Effector memory CD4-positive, alpha-beta T cell (primary cell): ENCODE data around the gene KATNBL1.

Source experiments
- DNase-seq, 3 donors: peaks; one replicate each; pipeline ENCODE4 v3.0.0-alpha.2; 2020
- H3K27ac ChIP-seq: 2 replicates; pipeline ENCODE4 v1.7.0; 2013; ENCODE audit warnings: mild to moderate bottlenecking, low read length, moderate library complexity; ENCODE audit not compliant: insufficient read depth, poor library complexity, severe bottlenecking
- H3K27me3 ChIP-seq: replicated peaks from 2 replicates; pipeline ENCODE4 v1.7.0; 2013; ENCODE audit warnings: mild to moderate bottlenecking, low read length; ENCODE audit not compliant: insufficient read depth, control insufficient read depth, poor library complexity, severe bottlenecking
- H3K36me3 ChIP-seq: 2 replicates; pipeline ENCODE4 v1.7.0; 2013; ENCODE audit warnings: mild to moderate bottlenecking, low read length, moderate library complexity; ENCODE audit not compliant: control insufficient read depth, insufficient read depth
- H3K4me1 ChIP-seq: 2 replicates; pipeline ENCODE4 v1.7.0; 2013; ENCODE audit warnings: low read length, mild to moderate bottlenecking; ENCODE audit not compliant: control insufficient read depth, insufficient read depth, poor library complexity, severe bottlenecking
- H3K4me3 ChIP-seq: 2 replicates; pipeline ENCODE4 v1.7.0; 2013; ENCODE audit warnings: low read length, low read depth, mild to moderate bottlenecking; ENCODE audit not compliant: insufficient read depth, poor library complexity, severe bottlenecking
- H3K9me3 ChIP-seq: 2 replicates; pipeline ENCODE4 v1.7.0; 2013; ENCODE audit warnings: mild to moderate bottlenecking, low read length, moderate library complexity; ENCODE audit not compliant: control insufficient read depth

Gene KATNBL1

GRCh38 chr15:34158355-34158754, 51.5 kb downstream of the KATNBL1 start:
- Histone ChIP-seq H3K27ac (no peak overlapping the region), H3K27me3 (no peaks in the 10 kb centered on the region), H3K4me1 (no peaks in the 10 kb centered on the region), H3K9me3 (peaks cover 23% of the 10 kb centered on the region), H3K4me3 (no peak overlapping the region), H3K36me3 (peaks cover 31% of the 10 kb centered on the region)
- no peak for DNase-seq

- peaks cover 25% of the 10 kb centered on the region for H3K36me3 ChIP-seq
Measured at GRCh38 chr15:34155859-34156258, 54.0 kb downstream of the KATNBL1 start.

GRCh38 chr15:34154725-34155204, 55.1 kb downstream of the KATNBL1 start:
- H3K4me3 ChIP-seq = no peak overlapping the region
- H3K27ac ChIP-seq = no peak overlapping the region
- H3K27me3 ChIP-seq = no peaks in the 10 kb centered on the region
- no peak for DNase-seq
- H3K4me1 ChIP-seq = no peaks in the 10 kb centered on the region
- peaks cover 16% of the 10 kb centered on the region for H3K9me3 ChIP-seq
- H3K36me3 ChIP-seq = peaks cover 25% of the 10 kb centered on the region

More at GRCh38 chr15:34155859-34156258, 54.0 kb downstream of the KATNBL1 start:
- peaks cover 16% of the 10 kb centered on the region for H3K9me3 ChIP-seq
- H3K4me3 ChIP-seq = no peak overlapping the region
- DNase-seq = no peak
- no peaks in the 10 kb centered on the region for H3K4me1 ChIP-seq
- H3K27ac ChIP-seq = no peak overlapping the region
- H3K27me3 ChIP-seq = no peaks in the 10 kb centered on the region

GRCh38 chr15:34147371-34148140, 62.3 kb downstream of the KATNBL1 start:
- Histone ChIP-seq H3K27ac (no peak overlapping the region), H3K27me3 (no peaks in the 10 kb centered on the region), H3K4me1 (no peaks in the 10 kb centered on the region), H3K36me3 (peaks cover 16% of the 10 kb centered on the region), H3K4me3 (no peak overlapping the region), H3K9me3 (no peaks in the 10 kb centered on the region)
- no peak for DNase-seq

- H3K27me3 ChIP-seq = no peaks in the 10 kb centered on the region
- no peaks in the 10 kb centered on the region for H3K4me1 ChIP-seq
- no peak overlapping the region for H3K27ac ChIP-seq
- no peak overlapping the region for H3K4me3 ChIP-seq
- no peaks in the 10 kb centered on the region for H3K9me3 ChIP-seq
- no peak for DNase-seq
- H3K36me3 ChIP-seq = no peaks in the 10 kb centered on the region
Measured at GRCh38 chr15:34133511-34133910, 76.4 kb downstream of the KATNBL1 start.

- no peaks in the 10 kb centered on the region for H3K4me1 ChIP-seq
- H3K4me3 ChIP-seq = no peak overlapping the region
- no peaks in the 10 kb centered on the region for H3K36me3 ChIP-seq
- no peaks in the 10 kb centered on the region for H3K9me3 ChIP-seq
- H3K27me3 ChIP-seq = no peaks in the 10 kb centered on the region
- no peak for DNase-seq
- no peak overlapping the region for H3K27ac ChIP-seq
Measured at GRCh38 chr15:34132881-34133280, 77.0 kb downstream of the KATNBL1 start.

- no peaks in the 10 kb centered on the region for H3K9me3 ChIP-seq
- H3K27ac ChIP-seq = no peak overlapping the region
- H3K36me3 ChIP-seq = no peaks in the 10 kb centered on the region
- H3K4me3 ChIP-seq = no peak overlapping the region
- no peak for DNase-seq
- H3K27me3 ChIP-seq = no peaks in the 10 kb centered on the region
- H3K4me1 ChIP-seq = no peaks in the 10 kb centered on the region
Measured at GRCh38 chr15:34128898-34129297, 81.0 kb downstream of the KATNBL1 start.

GRCh38 chr15:34126522-34126921, 83.4 kb downstream of the KATNBL1 start:
- no peaks in the 10 kb centered on the region for H3K36me3 ChIP-seq
- H3K9me3 ChIP-seq = no peaks in the 10 kb centered on the region
- no peak overlapping the region for H3K27ac ChIP-seq
- DNase-seq = no peak
- H3K4me3 ChIP-seq = no peak overlapping the region
- no peaks in the 10 kb centered on the region for H3K27me3 ChIP-seq
- H3K4me1 ChIP-seq = no peaks in the 10 kb centered on the region

GRCh38 chr15:34125945-34126344, 84.0 kb downstream of the KATNBL1 start:
- no peak overlapping the region for H3K27ac ChIP-seq
- no peak overlapping the region for H3K4me3 ChIP-seq
- no peaks in the 10 kb centered on the region for H3K36me3 ChIP-seq
- no peaks in the 10 kb centered on the region for H3K9me3 ChIP-seq
- H3K4me1 ChIP-seq = no peaks in the 10 kb centered on the region
- no peaks in the 10 kb centered on the region for H3K27me3 ChIP-seq
- DNase-seq = no peak

- Histone ChIP-seq H3K4me1 (no peaks in the 10 kb centered on the region), H3K36me3 (no peaks in the 10 kb centered on the region), H3K4me3 (no peak overlapping the region), H3K27ac (no peak overlapping the region), H3K9me3 (no peaks in the 10 kb centered on the region), H3K27me3 (no peaks in the 10 kb centered on the region)
- DNase-seq = no peak
Measured at GRCh38 chr15:34124651-34125050, 85.2 kb downstream of the KATNBL1 start.
